Ectodermal cell (in vitro differentiated cells): ENCODE data around the gene DVL2.

Experiments used
- H3K27ac ChIP-seq: 2 replicates; pipeline ENCODE4 v1.7.0; 2013; ENCODE audit warnings: mild to moderate bottlenecking, low read depth, low read length; ENCODE audit not compliant: insufficient read depth, poor library complexity, severe bottlenecking
- H3K27me3 ChIP-seq: 2 replicates; pipeline ENCODE4 v1.7.0; 2013; ENCODE audit warnings: mild to moderate bottlenecking, low read length; ENCODE audit not compliant: insufficient read depth, control insufficient read depth, poor library complexity, severe bottlenecking
- H3K36me3 ChIP-seq: one replicate; pipeline ENCODE4 v1.7.0; 2013; ENCODE audit warnings: low read length; ENCODE audit not compliant: control insufficient read depth, insufficient read depth
- H3K4me1 ChIP-seq: one replicate; pipeline ENCODE4 v1.7.0; 2013; ENCODE audit warnings: low read length; ENCODE audit not compliant: control insufficient read depth, insufficient read depth
- H3K4me3 ChIP-seq: 2 replicates; pipeline ENCODE4 v1.7.0; 2013; ENCODE audit warnings: low read depth, low read length, control low read depth; ENCODE audit not compliant: insufficient read depth
- H3K9me3 ChIP-seq: 2 replicates; pipeline ENCODE4 v1.7.0; 2013; ENCODE audit warnings: mild to moderate bottlenecking, low read length, moderate library complexity; ENCODE audit not compliant: control insufficient read depth
- WGBS, 2 experiments: methylation state at CpG; one replicate each; pipeline ENCODE4 v1.1.7; 2013; ENCODE audit warnings: missing lambda C conversion rate in 2 of 2; 5-methylcytosine and 5-hydroxymethylcytosine counted together

The DVL2 gene

GRCh38 chr17:7219229-7219811 is 15.0 kb downstream of the DVL2 start:
- Histone ChIP-seq H3K4me3 (peak overlapping the region; percentile 87), H3K27me3 (no peaks in the 10 kb centered on the region), H3K9me3 (no peaks in the 10 kb centered on the region), H3K27ac (peak overlapping the region; percentile 75), H3K4me1 (peaks cover 36% of the 10 kb centered on the region), H3K36me3 (peaks cover 22% of the 10 kb centered on the region)
- WGBS, 2 experiments: 27% methylated on average over 12 of the region's 12 CpGs

GRCh38 chr17:7218758-7219157 is 15.6 kb downstream of the DVL2 start:
- no peaks in the 10 kb centered on the region for H3K27me3 ChIP-seq
- no peaks in the 10 kb centered on the region for H3K9me3 ChIP-seq
- peaks cover 36% of the 10 kb centered on the region for H3K4me1 ChIP-seq
- WGBS, 2 experiments: 66 to 79% methylated on average over 6 of the region's 6 CpGs
- peak overlapping the region; percentile 75 for H3K27ac ChIP-seq
- H3K4me3 ChIP-seq: peak overlapping the region; percentile 11
- peaks cover 17% of the 10 kb centered on the region for H3K36me3 ChIP-seq

DNA sequence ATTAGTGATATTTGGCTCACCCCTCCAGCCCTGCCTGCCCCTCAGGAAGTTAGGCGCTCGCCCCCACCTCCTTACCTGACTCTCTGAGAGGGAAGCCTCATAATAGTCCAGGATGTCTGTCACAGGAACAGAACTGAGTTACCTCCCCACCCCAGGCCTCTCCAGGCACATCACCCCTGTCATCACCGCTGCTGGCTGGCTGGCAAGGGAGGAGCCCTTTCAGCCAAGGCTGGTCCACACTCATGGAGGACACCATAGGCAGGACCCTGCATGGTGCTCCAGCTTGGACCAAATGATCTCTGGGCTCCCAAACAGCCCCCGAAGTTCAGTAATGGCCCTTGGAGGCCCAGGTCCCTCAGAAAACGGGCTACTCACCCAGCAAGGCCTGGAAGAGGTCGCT is 16.2 kb downstream of the DVL2 start:
- Histone ChIP-seq H3K4me3 (peak overlapping the region; percentile 56), H3K9me3 (no peaks in the 10 kb centered on the region), H3K27ac (peak overlapping the region; percentile 19), H3K4me1 (peaks cover 41% of the 10 kb centered on the region), H3K36me3 (peaks cover 11% of the 10 kb centered on the region), H3K27me3 (no peaks in the 10 kb centered on the region)
- WGBS, 2 experiments: 81 to 84% methylated on average over 6 of the region's 6 CpGs

- 4% methylated on average over 19 to 30 of the region's 32 CpGs for WGBS, 2 experiments
- no peaks in the 10 kb centered on the region for H3K9me3 ChIP-seq
- H3K4me1 ChIP-seq: peaks cover 42% of the 10 kb centered on the region
- no peaks in the 10 kb centered on the region for H3K27me3 ChIP-seq
- H3K27ac ChIP-seq: no peak overlapping the region
- H3K36me3 ChIP-seq: peaks cover 3% of the 10 kb centered on the region
- peak overlapping the region; percentile 56 for H3K4me3 ChIP-seq
Measured at GRCh38 chr17:7217113-7217987, 17.0 kb downstream of the DVL2 start.

- Histone ChIP-seq H3K36me3 (no peaks in the 10 kb centered on the region), H3K4me1 (peaks cover 48% of the 10 kb centered on the region), H3K27me3 (no peaks in the 10 kb centered on the region), H3K27ac (no peak overlapping the region), H3K9me3 (no peaks in the 10 kb centered on the region), H3K4me3 (peak overlapping the region; percentile 56)
- WGBS, 2 experiments: 13 to 18% methylated on average over 7 of the region's 7 CpGs
Measured at GRCh38 chr17:7216242-7217112, 17.8 kb downstream of the DVL2 start.

DNA sequence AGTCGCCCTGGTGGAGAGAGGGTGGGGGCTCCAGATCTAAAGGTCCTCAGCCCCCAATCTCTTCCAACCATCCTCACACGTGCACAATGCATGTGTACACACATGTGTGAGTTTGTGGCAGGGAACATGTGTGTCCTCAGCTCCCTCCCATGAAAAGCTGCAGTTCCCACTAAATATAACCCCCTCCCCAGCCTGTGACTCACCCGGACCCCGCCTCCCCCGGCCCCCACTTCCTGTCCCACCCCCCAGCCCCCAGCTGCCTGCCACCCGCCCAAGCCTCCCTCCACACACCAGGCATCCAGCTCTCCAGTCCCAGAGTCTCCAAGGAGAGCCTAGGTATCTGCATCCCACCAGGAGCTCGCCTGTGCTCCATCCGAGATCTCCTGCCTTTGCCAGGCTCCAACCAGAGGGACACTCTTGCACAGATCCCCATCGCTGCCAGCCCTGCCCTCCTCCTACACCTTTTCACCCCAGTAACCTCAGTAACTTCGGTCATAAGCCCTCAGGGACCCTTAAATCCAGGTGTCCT is 18.6 kb downstream of the DVL2 start:
- no peaks in the 10 kb centered on the region for H3K36me3 ChIP-seq
- 7% methylated on average over 7 to 9 of the region's 10 CpGs for WGBS, 2 experiments
- no peaks in the 10 kb centered on the region for H3K27me3 ChIP-seq
- H3K9me3 ChIP-seq: no peaks in the 10 kb centered on the region
- peak overlapping the region; percentile 56 for H3K4me3 ChIP-seq
- peak overlapping the region; percentile 92 for H3K27ac ChIP-seq
- H3K4me1 ChIP-seq: peaks cover 53% of the 10 kb centered on the region

GRCh38 chr17:7215136-7215638 is 19.1 kb downstream of the DVL2 start:
- H3K4me1 ChIP-seq: peaks cover 58% of the 10 kb centered on the region
- H3K9me3 ChIP-seq: no peaks in the 10 kb centered on the region
- 5 to 8% methylated on average over 9 of the region's 9 CpGs for WGBS, 2 experiments
- peak overlapping the region; percentile 44 for H3K4me3 ChIP-seq
- no peaks in the 10 kb centered on the region for H3K36me3 ChIP-seq
- no peaks in the 10 kb centered on the region for H3K27me3 ChIP-seq
- H3K27ac ChIP-seq: peak overlapping the region; percentile 92

DNA sequence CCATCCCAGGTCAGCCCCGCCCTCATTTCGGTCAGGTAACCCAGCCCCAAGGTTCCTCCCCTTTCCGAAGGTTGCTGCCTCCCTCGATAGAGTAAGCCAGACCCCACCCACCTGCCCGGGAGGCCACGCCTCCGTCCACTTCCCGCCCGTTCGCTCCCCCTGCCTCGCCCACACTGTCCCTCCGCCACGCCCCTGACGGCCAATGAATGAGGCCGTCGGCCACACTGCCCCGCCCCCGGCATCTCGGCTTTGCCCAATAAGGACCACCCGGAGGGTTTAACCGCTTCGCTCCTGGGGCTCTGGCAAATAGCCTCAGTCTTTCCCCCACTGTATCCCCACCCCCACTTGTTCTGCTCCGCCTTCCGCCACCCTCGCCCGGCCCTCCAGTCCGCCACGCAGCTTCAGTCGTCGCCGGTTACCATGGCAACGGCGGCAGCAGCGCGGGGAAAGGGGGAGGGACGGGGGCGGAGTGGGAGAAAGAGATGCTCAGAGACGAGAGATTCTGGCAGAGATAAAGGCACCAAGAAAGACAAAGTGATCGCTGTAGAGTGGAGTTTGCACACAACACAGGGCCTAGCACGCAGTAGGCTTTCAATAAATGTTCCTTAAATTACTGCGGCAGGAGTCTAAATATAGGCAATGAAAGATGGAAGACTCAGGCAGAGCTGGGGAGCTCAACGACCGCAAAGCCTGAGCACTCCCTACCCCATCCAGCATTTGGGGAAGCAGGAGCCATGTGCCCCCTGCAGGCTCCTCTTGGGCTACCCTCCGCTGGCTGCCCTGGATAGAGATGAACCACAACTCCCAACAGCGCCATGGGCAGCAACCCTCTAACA is 19.8 kb downstream of the DVL2 start:
- peaks cover 64% of the 10 kb centered on the region for H3K4me1 ChIP-seq
- no peaks in the 10 kb centered on the region for H3K27me3 ChIP-seq
- peak overlapping the region; percentile 95 for H3K27ac ChIP-seq
- no peaks in the 10 kb centered on the region for H3K9me3 ChIP-seq
- H3K36me3 ChIP-seq: no peaks in the 10 kb centered on the region
- H3K4me3 ChIP-seq: peak overlapping the region; percentile 44
- 0% methylated on average over 45 of the region's 45 CpGs for WGBS, 2 experiments

DNA sequence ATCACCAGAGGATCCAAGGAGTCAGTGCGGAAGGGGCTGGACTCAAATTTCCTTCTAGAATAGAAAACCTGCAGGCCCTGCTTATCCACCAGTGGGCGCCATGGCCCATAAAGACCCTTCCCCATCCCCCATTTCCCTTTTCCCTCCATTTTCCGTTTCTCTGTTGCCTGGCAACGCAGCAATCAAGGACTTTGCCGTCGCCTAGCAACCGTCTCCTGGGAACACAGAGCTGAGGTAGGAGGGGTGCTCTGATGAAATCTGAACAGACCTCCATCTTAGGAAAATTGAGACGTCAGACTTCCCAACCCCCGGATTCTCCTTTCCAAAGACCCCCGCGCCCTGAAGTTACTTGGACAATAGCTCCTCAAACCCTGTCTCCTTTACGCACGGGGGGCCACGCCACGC is 20.4 kb downstream of the DVL2 start:
- Histone ChIP-seq H3K9me3 (no peaks in the 10 kb centered on the region), H3K4me1 (peaks cover 64% of the 10 kb centered on the region), H3K27me3 (no peaks in the 10 kb centered on the region), H3K4me3 (peak overlapping the region; percentile 37), H3K36me3 (no peaks in the 10 kb centered on the region), H3K27ac (peak overlapping the region; percentile 95)
- 0 to 1% methylated on average over 15 of the region's 15 CpGs for WGBS, 2 experiments
